ENCODE data around the gene NFIA.
A peak's percentile ranks its signal among the peaks of the same experiment; 100 is the strongest.

Gene NFIA

GRCh38 chr1:61076728-61077675, 5.4 kb upstream of the NFIA start:
- DNase-seq (ENCODE audit: insufficient read length, low spot score): no peak
- FAIRE-seq: peak; percentile 76
- TF ChIP-seq TAF1 (IDR thresholded peaks at IDR 0.05; ENCODE audit: low read depth, low read length) (no peak), POU2F2 (IDR thresholded peaks at IDR 0.05; ENCODE audit: low read depth, low read length) (peak; percentile 93), POLR2AphosphoS5 (IDR thresholded peaks at IDR 0.05; ENCODE audit: low read depth, low read length) (no peak), POLR2A (IDR thresholded peaks at IDR 0.05; ENCODE audit: low read depth, low read length) (no peak)

- peak; percentile 34 for DNase-seq (ENCODE audit: insufficient read length, low spot score)
- peak; percentile 23 for FAIRE-seq
- TF ChIP-seq TAF1 (IDR thresholded peaks at IDR 0.05; ENCODE audit: low read depth, low read length): no peak
- no peak for TF ChIP-seq POLR2AphosphoS5 (IDR thresholded peaks at IDR 0.05; ENCODE audit: low read depth, low read length)
- no peak for TF ChIP-seq POLR2A (IDR thresholded peaks at IDR 0.05; ENCODE audit: low read depth, low read length)
- no peak for TF ChIP-seq PAX5 (IDR thresholded peaks at IDR 0.05; ENCODE audit: insufficient read depth, low read length, severe bottlenecking)
- no peak for TF ChIP-seq SPI1 (IDR thresholded peaks at IDR 0.05; ENCODE audit: low read depth, low read length)
- TF ChIP-seq POU2F2 (IDR thresholded peaks at IDR 0.05; ENCODE audit: low read depth, low read length): no peak
These were observed 4.5 kb upstream of the NFIA start for GRCh38 chr1:61077676-61078541.

GRCh38 chr1:61078618-61079295, 3.6 kb upstream of the NFIA start:
- DNase-seq (ENCODE audit: insufficient read length, low spot score): no peak
- FAIRE-seq: no peak
- no peak for TF ChIP-seq TAF1 (IDR thresholded peaks at IDR 0.05; ENCODE audit: low read depth, low read length)
- no peak for TF ChIP-seq PAX5 (IDR thresholded peaks at IDR 0.05; ENCODE audit: insufficient read depth, low read length, severe bottlenecking)
- no peak for TF ChIP-seq POLR2AphosphoS5 (IDR thresholded peaks at IDR 0.05; ENCODE audit: low read depth, low read length)
- TF ChIP-seq POU2F2 (IDR thresholded peaks at IDR 0.05; ENCODE audit: low read depth, low read length): no peak
- TF ChIP-seq SPI1 (IDR thresholded peaks at IDR 0.05; ENCODE audit: low read depth, low read length): no peak
- no peak for TF ChIP-seq POLR2A (IDR thresholded peaks at IDR 0.05; ENCODE audit: low read depth, low read length)

GRCh38 chr1:61079296-61079897, 3.0 kb upstream of the NFIA start:
- TF ChIP-seq SPI1 (IDR thresholded peaks at IDR 0.05; ENCODE audit: low read depth, low read length): no peak
- no peak for TF ChIP-seq PAX5 (IDR thresholded peaks at IDR 0.05; ENCODE audit: insufficient read depth, low read length, severe bottlenecking)
- no peak for TF ChIP-seq POU2F2 (IDR thresholded peaks at IDR 0.05; ENCODE audit: low read depth, low read length)
- TF ChIP-seq POLR2AphosphoS5 (IDR thresholded peaks at IDR 0.05; ENCODE audit: low read depth, low read length): no peak
- TF ChIP-seq TAF1 (IDR thresholded peaks at IDR 0.05; ENCODE audit: low read depth, low read length): no peak
- no peak for TF ChIP-seq POLR2A (IDR thresholded peaks at IDR 0.05; ENCODE audit: low read depth, low read length)
- DNase-seq (ENCODE audit: insufficient read length, low spot score) (no peak), FAIRE-seq (no peak)

GRCh38 chr1:61079898-61080336, 2.4 kb upstream of the NFIA start:
- FAIRE-seq: no peak
- no peak for DNase-seq (ENCODE audit: insufficient read length, low spot score)
- TF ChIP-seq POLR2A (IDR thresholded peaks at IDR 0.05; ENCODE audit: low read depth, low read length): no peak
- TF ChIP-seq TAF1 (IDR thresholded peaks at IDR 0.05; ENCODE audit: low read depth, low read length): no peak
- TF ChIP-seq PAX5 (IDR thresholded peaks at IDR 0.05; ENCODE audit: insufficient read depth, low read length, severe bottlenecking): no peak
- no peak for TF ChIP-seq POU2F2 (IDR thresholded peaks at IDR 0.05; ENCODE audit: low read depth, low read length)
- no peak for TF ChIP-seq POLR2AphosphoS5 (IDR thresholded peaks at IDR 0.05; ENCODE audit: low read depth, low read length)
- no peak for TF ChIP-seq SPI1 (IDR thresholded peaks at IDR 0.05; ENCODE audit: low read depth, low read length)

- TF ChIP-seq TAF1 (IDR thresholded peaks at IDR 0.05; ENCODE audit: low read depth, low read length) (no peak), SPI1 (IDR thresholded peaks at IDR 0.05; ENCODE audit: low read depth, low read length) (no peak), POU2F2 (IDR thresholded peaks at IDR 0.05; ENCODE audit: low read depth, low read length) (no peak), PAX5 (IDR thresholded peaks at IDR 0.05; ENCODE audit: insufficient read depth, low read length, severe bottlenecking) (no peak), POLR2AphosphoS5 (IDR thresholded peaks at IDR 0.05; ENCODE audit: low read depth, low read length) (no peak), POLR2A (IDR thresholded peaks at IDR 0.05; ENCODE audit: low read depth, low read length) (no peak)
- DNase-seq (ENCODE audit: insufficient read length, low spot score) (no peak), FAIRE-seq (no peak)
These were observed 1.8 kb upstream of the NFIA start for GRCh38 chr1:61080413-61081143.

GRCh38 chr1:61081144-61081685, 1.1 kb upstream of the NFIA start:
- FAIRE-seq: no peak

More at GRCh38 chr1:61081144-61081685, 1.1 kb upstream of the NFIA start:
- no peak for TF ChIP-seq SPI1 (IDR thresholded peaks at IDR 0.05; ENCODE audit: low read depth, low read length)
- TF ChIP-seq POLR2A (IDR thresholded peaks at IDR 0.05; ENCODE audit: low read depth, low read length): no peak
- no peak for TF ChIP-seq POLR2AphosphoS5 (IDR thresholded peaks at IDR 0.05; ENCODE audit: low read depth, low read length)
- DNase-seq (ENCODE audit: insufficient read length, low spot score): no peak

All from GM12891 (cell line).